ENCODE measurements around the gene M1AP.

The M1AP gene

GRCh38 chr2:74576863-74577229 is 71.3 kb downstream of the M1AP start:
- TF ChIP-seq, protein P1, sequence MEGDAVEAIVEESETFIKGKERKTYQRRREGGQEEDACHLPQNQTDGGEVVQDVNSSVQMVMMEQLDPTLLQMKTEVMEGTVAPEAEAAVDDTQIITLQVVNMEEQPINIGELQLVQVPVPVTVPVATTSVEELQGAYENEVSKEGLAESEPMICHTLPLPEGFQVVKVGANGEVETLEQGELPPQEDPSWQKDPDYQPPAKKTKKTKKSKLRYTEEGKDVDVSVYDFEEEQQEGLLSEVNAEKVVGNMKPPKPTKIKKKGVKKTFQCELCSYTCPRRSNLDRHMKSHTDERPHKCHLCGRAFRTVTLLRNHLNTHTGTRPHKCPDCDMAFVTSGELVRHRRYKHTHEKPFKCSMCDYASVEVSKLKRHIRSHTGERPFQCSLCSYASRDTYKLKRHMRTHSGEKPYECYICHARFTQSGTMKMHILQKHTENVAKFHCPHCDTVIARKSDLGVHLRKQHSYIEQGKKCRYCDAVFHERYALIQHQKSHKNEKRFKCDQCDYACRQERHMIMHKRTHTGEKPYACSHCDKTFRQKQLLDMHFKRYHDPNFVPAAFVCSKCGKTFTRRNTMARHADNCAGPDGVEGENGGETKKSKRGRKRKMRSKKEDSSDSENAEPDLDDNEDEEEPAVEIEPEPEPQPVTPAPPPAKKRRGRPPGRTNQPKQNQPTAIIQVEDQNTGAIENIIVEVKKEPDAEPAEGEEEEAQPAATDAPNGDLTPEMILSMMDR (IDR thresholded peaks at IDR 0.05) = no peak
- peak; percentile 24 for DNase-seq (ENCODE audit: low spot score)

DNA sequence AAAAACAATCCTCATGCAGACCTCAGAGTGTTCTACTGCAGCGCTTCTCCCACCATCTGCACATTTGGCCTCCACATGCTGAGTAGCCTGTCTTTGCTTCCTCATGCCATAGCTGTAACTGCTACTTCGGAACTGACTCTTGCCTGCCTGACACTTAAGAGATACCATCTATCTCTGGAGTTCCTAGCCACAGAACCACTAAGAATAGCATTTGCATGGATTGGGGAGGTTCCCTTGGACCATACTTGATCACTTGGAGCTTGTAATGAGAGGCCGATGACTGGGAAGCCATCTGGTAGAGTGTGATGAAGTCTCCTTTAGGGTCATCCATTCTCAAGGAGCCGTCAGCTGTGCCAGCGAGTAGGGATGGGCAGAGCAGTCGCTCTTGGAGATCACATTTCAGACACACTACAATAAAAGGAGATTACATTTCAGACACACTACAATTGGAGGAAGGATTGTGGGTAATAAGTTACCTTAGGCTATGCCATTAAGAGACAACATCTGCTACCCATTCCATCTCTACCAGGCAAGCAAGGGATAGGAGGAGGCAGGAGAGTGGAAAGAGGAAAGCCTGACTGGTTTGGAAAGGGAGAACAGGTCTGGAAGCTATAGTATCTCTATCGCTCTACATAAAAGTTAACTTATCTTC is 71.8 kb downstream of the M1AP start:
- Histone ChIP-seq H3K27ac (peak overlapping the region in 1 of 2 donors; percentile 68), H3K4me3 (no peak overlapping the region)
- no peak for DNase-seq (ENCODE audit: low spot score)
- TF ChIP-seq, protein P1 (IDR thresholded peaks at IDR 0.05) = no peak

More at GRCh38 chr2:74576863-74577229, 71.3 kb downstream of the M1AP start:
- peak overlapping the region in 1 of 2 donors; percentile 70 for H3K27ac ChIP-seq
- no peak overlapping the region for H3K4me3 ChIP-seq

GRCh38 chr2:74575320-74575719 is 72.8 kb downstream of the M1AP start:
- Histone ChIP-seq H3K27ac (no peak overlapping the region), H3K4me3 (no peak overlapping the region)
- TF ChIP-seq, protein P1 (IDR thresholded peaks at IDR 0.05) = no peak
- no peak for DNase-seq (ENCODE audit: low spot score)

- DNase-seq (ENCODE audit: low spot score) = no peak
- TF ChIP-seq, protein P1 (IDR thresholded peaks at IDR 0.05) = no peak
- H3K4me3 ChIP-seq = no peak overlapping the region
- peak overlapping the region in 1 of 2 donors; percentile 13 for H3K27ac ChIP-seq
Measured at GRCh38 chr2:74573747-74574562, 74.2 kb downstream of the M1AP start.

DNA sequence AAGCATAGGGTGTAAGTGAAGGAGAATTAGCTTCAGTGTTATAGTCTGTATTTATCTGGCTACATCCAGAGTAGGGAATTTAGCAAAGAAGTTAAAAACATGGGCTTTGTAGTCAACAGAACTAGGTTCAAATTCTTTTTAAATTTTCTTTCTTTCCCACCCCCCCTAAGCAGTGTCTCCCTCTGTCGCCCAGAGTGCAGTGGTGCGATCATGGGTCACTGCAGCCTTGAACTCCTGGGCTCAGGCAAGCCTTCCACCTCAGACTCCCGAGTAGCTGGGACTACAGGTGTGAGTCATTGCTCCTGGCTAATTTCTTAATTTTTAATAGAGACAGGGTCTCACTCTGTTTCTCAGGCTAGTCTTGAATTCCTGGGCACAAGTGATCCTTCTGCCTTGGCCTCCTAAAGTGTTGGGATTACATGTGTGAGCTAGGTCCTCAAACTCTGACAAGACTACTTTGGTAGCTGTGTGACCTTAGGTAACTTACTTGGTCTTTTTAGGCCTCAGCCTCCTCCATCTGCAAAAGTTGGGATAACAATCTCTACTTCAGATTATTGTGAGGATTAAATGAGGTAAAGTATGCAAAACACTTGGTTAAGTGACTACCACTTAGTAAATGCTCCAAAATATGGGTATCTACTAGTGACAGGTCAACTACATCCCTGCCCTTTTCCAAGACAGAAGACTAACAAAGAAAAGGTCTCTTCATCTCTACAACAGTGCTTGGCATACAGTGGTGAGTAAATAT is 75.8 kb downstream of the M1AP start:
- no peak overlapping the region for H3K27ac ChIP-seq
- no peak for DNase-seq (ENCODE audit: low spot score)
- H3K4me3 ChIP-seq = no peak overlapping the region

DNA sequence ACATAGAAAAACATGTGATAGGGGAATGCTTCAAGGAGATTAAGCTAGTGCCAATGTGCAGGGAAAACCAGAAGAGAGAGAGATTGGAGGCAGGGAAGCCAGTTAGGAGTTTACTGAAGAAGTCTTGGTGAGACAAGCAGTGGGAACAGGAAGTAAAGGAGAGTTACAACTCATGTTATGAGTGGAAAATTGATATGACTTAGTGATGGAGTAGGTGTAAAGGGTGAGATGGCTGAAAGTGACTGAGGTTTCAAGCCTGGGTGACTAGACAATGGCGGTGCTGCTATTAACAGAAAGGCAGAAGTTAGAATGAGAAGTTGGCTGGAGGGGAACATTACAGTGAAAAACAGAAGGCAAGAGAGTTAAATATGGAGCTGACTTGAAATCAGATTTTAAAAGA is 77.1 kb downstream of the M1AP start:
- Histone ChIP-seq H3K27ac (no peak overlapping the region), H3K4me3 (no peak overlapping the region)
- TF ChIP-seq, protein P1 (IDR thresholded peaks at IDR 0.05) = no peak
- no peak for DNase-seq (ENCODE audit: low spot score)

More for the DNA sequence above, 75.8 kb downstream of the M1AP start:
- TF ChIP-seq, protein P1 (IDR thresholded peaks at IDR 0.05) = no peak

Measured in coronary artery (tissue), 2 donors.